H1 (cell line): ENCODE measurements around the gene COPS9. TPM values are rescaled to one million over a fixed set of nuclear protein-coding genes. Genes with fewer than 3 reads are reported as not detected.

ENCODE experiments used
- CTCF ChIA-PET: fragments of 300-600 bp; sonication (Branson Sonifier 250); formaldehyde crosslinking; loops from one replicate; lab custom pipeline; 2021; ENCODE audit not compliant: partially characterized antibody; lab: Charles Lee
- POLR2A ChIA-PET: fragments of 300-600 bp; sonication (Branson Sonifier 250); formaldehyde crosslinking; loops from one replicate; lab custom pipeline; 2021; ENCODE audit warnings: inconsistent platforms; ENCODE audit not compliant: partially characterized antibody; lab: Charles Lee
- DNase-seq, 2 experiments: peaks; one replicate each; pipeline versions ENCODE4 v3.0.0 to v3.0.0-alpha.2; 2010 to 2022; ENCODE audit warnings: low spot score in 2 of 2, low read depth in 1 of 2, mixed read lengths in 1 of 2
- FAIRE-seq: peaks from 2 replicates; lab custom pipeline; 2011; peaks lifted over from hg19 to GRCh38; lab: Jason Lieb, UNC
- H2AFZ ChIP-seq: 2 replicates; pipeline ENCODE4 v1.8.1; 2012; ENCODE audit warnings: low read length, inconsistent platforms
- H2AK5ac ChIP-seq: 2 replicates; pipeline ENCODE4 v1.6.1; 2013; ENCODE audit warnings: low read depth, low read length
- H2BK120ac ChIP-seq: replicated peaks from 2 replicates; pipeline ENCODE3; 2013; ENCODE audit warnings: low read depth, low read length, inconsistent platforms
- H2BK12ac ChIP-seq: 2 replicates; pipeline ENCODE4 v1.6.1; 2013; ENCODE audit warnings: low read depth, low read length
- H2BK15ac ChIP-seq: 2 replicates; pipeline ENCODE4 v1.6.1; 2013; ENCODE audit warnings: low read length
- H2BK20ac ChIP-seq: 2 replicates; pipeline ENCODE4 v1.6.1; 2013; ENCODE audit warnings: low read length
- H2BK5ac ChIP-seq: 2 replicates; pipeline ENCODE4 v1.6.1; 2013; ENCODE audit warnings: low read depth, low read length
- H3K14ac ChIP-seq: 2 replicates; pipeline ENCODE4 v1.6.1; 2013; ENCODE audit warnings: inconsistent platforms; ENCODE audit not compliant: insufficient read length
- H3K18ac ChIP-seq: 2 replicates; pipeline ENCODE4 v1.6.1; 2013; ENCODE audit warnings: low read length; ENCODE audit errors: extremely low read depth
- H3K23ac ChIP-seq: 2 replicates; pipeline ENCODE4 v1.6.1; 2013; ENCODE audit warnings: inconsistent platforms; ENCODE audit not compliant: insufficient read length
- H3K23me2 ChIP-seq: 2 replicates; pipeline ENCODE4 v1.6.1; 2013; ENCODE audit warnings: low read depth, low read length
- H3K27ac ChIP-seq: 2 replicates; pipeline ENCODE4 v1.6.1; 2011; ENCODE audit warnings: low read depth, low read length, inconsistent platforms
- H3K27me3 ChIP-seq, 4 experiments: replicated peaks in 1 of 4; 1 replicate in 1 of 4; 2 replicates in 3 of 4; pipeline versions ENCODE4 v1.6.1 to v1.8.1; 2011 to 2013; ENCODE audit warnings: low read length in 3 of 4, mild to moderate bottlenecking in 3 of 4, inconsistent platforms in 2 of 4, mixed read lengths in 2 of 4, moderate library complexity in 1 of 4; ENCODE audit not compliant: control insufficient read depth in 3 of 4, insufficient read depth in 3 of 4; ENCODE audit errors: extremely low read depth in 1 of 4
- H3K36me3 ChIP-seq, 4 experiments: 2 replicates each; pipeline versions ENCODE4 v1.6.1 to v1.8.1; 2011 to 2013; ENCODE audit warnings: mild to moderate bottlenecking in 4 of 4, low read length in 3 of 4, moderate library complexity in 2 of 4, control low read depth in 1 of 4, inconsistent platforms in 1 of 4; ENCODE audit not compliant: insufficient read depth in 4 of 4, control insufficient read depth in 2 of 4
- H3K4ac ChIP-seq: replicated peaks from 2 replicates; pipeline ENCODE3; 2013; ENCODE audit warnings: low read length, low read depth, mixed read lengths, inconsistent platforms; ENCODE audit not compliant: insufficient read length
- H3K4me1 ChIP-seq, 4 experiments: replicated peaks in 1 of 4; 1 replicate in 1 of 4; 2 replicates in 3 of 4; pipeline versions ENCODE4 v1.6.1 to v1.8.1; 2011 to 2013; ENCODE audit warnings: low read length in 3 of 4, inconsistent platforms in 2 of 4, mixed read lengths in 1 of 4; ENCODE audit not compliant: insufficient read depth in 4 of 4, control insufficient read depth in 3 of 4
- H3K4me2 ChIP-seq, 2 experiments: 2 replicates each; pipeline versions ENCODE4 v1.6.1 to v1.8.1; 2011 to 2013; ENCODE audit warnings: low read depth in 2 of 2, low read length in 2 of 2, control low read depth in 1 of 2, inconsistent platforms in 1 of 2, mild to moderate bottlenecking in 1 of 2; ENCODE audit not compliant: insufficient read depth in 1 of 2
- H3K4me3 ChIP-seq, 4 experiments: fragments of 200-600, 300-600 bp in 1 of 4; sonication (generic), shearing (Covaris generic), sonication (Bioruptor Twin) in 1 of 4; 2 replicates each; pipeline versions ENCODE4 v1.5.1 to v1.8.1; 2011 to 2016; ENCODE audit warnings: low read length in 4 of 4, low read depth in 3 of 4, control low read depth in 2 of 4, inconsistent platforms in 2 of 4, mild to moderate bottlenecking in 2 of 4, mixed read lengths in 1 of 4, moderate library complexity in 1 of 4; ENCODE audit not compliant: insufficient read depth in 2 of 4; ENCODE audit errors: extremely low read depth in 1 of 4
- H3K56ac ChIP-seq: replicated peaks from 2 replicates; pipeline ENCODE3; 2013; ENCODE audit warnings: low read depth, mild to moderate bottlenecking, mixed read lengths, low read length, inconsistent platforms; ENCODE audit not compliant: insufficient read length
- H3K79me1 ChIP-seq: 2 replicates; pipeline ENCODE4 v1.6.1; 2013; ENCODE audit warnings: low read depth, low read length, control low read depth
- H3K79me2 ChIP-seq, 2 experiments: 2 replicates each; pipeline versions ENCODE4 v1.6.1 to v1.8.1; 2012 to 2013; ENCODE audit warnings: low read length in 2 of 2, mild to moderate bottlenecking in 2 of 2, inconsistent platforms in 1 of 2; ENCODE audit not compliant: insufficient read depth in 2 of 2, control insufficient read depth in 1 of 2
- H3K9ac ChIP-seq, 4 experiments: replicated peaks in 1 of 4; 1 replicate in 1 of 4; 2 replicates in 3 of 4; pipeline versions ENCODE4 v1.6.1 to v1.8.1; 2011 to 2013; ENCODE audit warnings: low read depth in 3 of 4, low read length in 3 of 4, control low read depth in 2 of 4, mild to moderate bottlenecking in 2 of 4, moderate library complexity in 2 of 4, inconsistent platforms in 1 of 4; ENCODE audit errors: extremely low read depth in 1 of 4
- H3K9me3 ChIP-seq, 2 experiments: 2 replicates each; pipeline versions ENCODE4 v1.6.1 to v1.8.1; 2012 to 2013; ENCODE audit warnings: mild to moderate bottlenecking in 2 of 2, moderate library complexity in 2 of 2, control low read depth in 1 of 2, inconsistent platforms in 1 of 2, low read depth in 1 of 2, low read length in 1 of 2, mixed read lengths in 1 of 2; ENCODE audit not compliant: insufficient read depth in 2 of 2
- H4K20me1 ChIP-seq, 2 experiments: replicated peaks in 1 of 2; 2 replicates each; pipeline versions ENCODE3 to v1.8.1; 2011 to 2013; ENCODE audit warnings: inconsistent platforms in 2 of 2, low read length in 2 of 2, mild to moderate bottlenecking in 1 of 2; ENCODE audit not compliant: insufficient read depth in 2 of 2, control insufficient read depth in 1 of 2
- H4K5ac ChIP-seq: 2 replicates; pipeline ENCODE4 v1.6.1; 2013; ENCODE audit warnings: low read length, low read depth, mixed read lengths, inconsistent platforms; ENCODE audit not compliant: insufficient read length
- H4K8ac ChIP-seq: 2 replicates; pipeline ENCODE4 v1.8.0; 2013; ENCODE audit warnings: mild to moderate bottlenecking, moderate library complexity, low read length, inconsistent platforms; ENCODE audit not compliant: insufficient read depth; ENCODE audit errors: extremely low read depth
- H4K91ac ChIP-seq: replicated peaks from 2 replicates; pipeline ENCODE3; 2013; ENCODE audit warnings: low read length, mixed read lengths, inconsistent platforms; ENCODE audit not compliant: insufficient read length
- CTBP2 ChIP-seq: IDR thresholded peaks from 2 replicates; pipeline ENCODE4 v1.7.0; 2011; ENCODE audit warnings: borderline replicate concordance, mild to moderate bottlenecking, moderate library complexity, mixed read lengths, low read length; ENCODE audit not compliant: insufficient read depth, insufficient read length
- NRF1 ChIP-seq: IDR thresholded peaks from 2 replicates; pipeline ENCODE4 v1.6.1; 2011; ENCODE audit warnings: mild to moderate bottlenecking, low read depth, low read length, improper control_type of control experiment
- WGBS, 2 experiments: shearing (Covaris generic) in 1 of 2; methylation state at CpG; one replicate each; pipeline versions ENCODE4 v1.1.6 to v1.1.7; 2013 to 2015; ENCODE audit warnings: low lambda C conversion rate in 2 of 2, mixed read lengths in 2 of 2, inconsistent platforms in 1 of 2, low coverage in 1 of 2, missing lambda C conversion rate in 1 of 2; ENCODE audit not compliant: insufficient replicate concordance in 2 of 2, insufficient coverage in 1 of 2, insufficient read length in 1 of 2; ENCODE audit errors: extremely low coverage in 1 of 2, missing lambda C conversion rate in 1 of 2; 5-methylcytosine and 5-hydroxymethylcytosine counted together
- polyA plus RNA-seq, 7 experiments: library from polyadenylated mRNA; depleted of rRNA in 3 of 7; stranded (reverse) in 5 of 7; unstranded in 2 of 7; fragments of >200 nt in 5 of 7; fragments of 200-250 nt in 2 of 7; gene quantifications; 1 replicate in 5 of 7; 2 replicates in 1 of 7; 4 replicates in 1 of 7; pipeline versions ENCODE4 v1.2.1 to v1.2.3, GENCODE V29; 2011 to 2013; ENCODE audit warnings: missing spikeins in 2 of 7, mixed read lengths in 2 of 7
- total RNA-seq: library from RNA; stranded (reverse); fragmentation: NEBNext Ultra II Directional; extraction: Animal tissue kit (Norgen Biotek cat#: 25700); gene quantifications from 2 replicates; pipeline ENCODE4 v1.2.1, GENCODE V29; 2021

Gene COPS9
- total and polyA plus RNA-seq, 2 of the 8 experiments (the other 6 are each of a cell fraction or from before 2014, with no cell fraction given) = 154 to 234 TPM

DNA sequence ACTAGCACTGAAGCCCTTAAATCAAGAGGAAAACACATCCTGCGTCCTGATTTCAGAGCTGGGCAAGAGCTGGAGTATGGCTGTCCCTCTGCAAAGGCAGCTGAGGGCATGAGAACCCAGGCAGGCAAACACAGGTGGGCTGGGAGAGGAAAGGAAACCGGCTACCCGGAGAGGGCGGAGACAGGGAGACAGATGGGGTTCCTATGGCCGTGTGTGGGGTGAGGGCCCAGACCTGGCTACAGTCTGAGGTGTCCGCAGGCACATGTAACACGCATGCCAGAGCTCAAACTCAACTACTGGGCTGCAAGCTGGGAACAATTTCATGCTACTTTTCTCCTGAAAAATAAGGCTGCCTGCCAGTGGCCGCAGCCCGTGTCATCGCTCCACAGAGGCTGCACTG lies 2.7 kb downstream of the COPS9 start:
- Histone ChIP-seq H3K4me3 (no peak overlapping the region), H3K18ac (no peak overlapping the region), H4K20me1 (peaks cover 16% of the 10 kb centered on the region in 2 experiments), H3K9ac (no peak overlapping the region), H2BK15ac (no peak overlapping the region), H2AFZ (no peak overlapping the region), H2AK5ac (no peak overlapping the region), H3K9me3 (no peaks in the 10 kb centered on the region), H3K4me1 (peaks cover 0 to 11% (median 9%) of the 10 kb centered on the region in 4 experiments; a peak in 6 of 7 replicates), H2BK12ac (no peak overlapping the region), H3K4me2 (no peak overlapping the region), H3K23me2 (peaks cover 14% of the 10 kb centered on the region; the same call in 1 of the 2 replicates), H3K36me3 (peaks cover 19 to 48% (median 46%) of the 10 kb centered on the region in 4 experiments), H4K91ac (no peak overlapping the region), H2BK20ac (no peak overlapping the region), H3K79me2 (peaks cover 13 to 23% of the 10 kb centered on the region in 2 experiments), H3K56ac (no peak overlapping the region), H3K4ac (no peak overlapping the region), H3K79me1 (peaks cover 10% of the 10 kb centered on the region), H3K23ac (no peak overlapping the region), H3K27ac (no peak overlapping the region), H4K8ac (no peak overlapping the region), H4K5ac (no peak overlapping the region), H2BK5ac (no peak overlapping the region), H2BK120ac (no peak overlapping the region), H3K14ac (no peak overlapping the region), H3K27me3 (peaks cover 0 to 8% (median 6%) of the 10 kb centered on the region in 4 experiments; a peak in 5 of 7 replicates)
- TF ChIP-seq NRF1 = no peak
- no peak for TF ChIP-seq CTBP2
- WGBS, 2 experiments = 95% methylated on average over 10 of the region's 10 CpGs; no CpG with 5 or more reads in 1 of the 2 experiments
- ChIA-PET CTCF (interaction anchor here (1.0 to 1.8 kb wide), 3 partner anchors 10 to 67 kb away, joined by 3 to 9 read pairs (median 4); no protein-coding TSS in a partner anchor), POLR2A (interaction anchor here (1.3 kb wide), 1 partner anchor 10 kb away, joined by 4 read pairs; no protein-coding TSS in a partner anchor)
- DNase-seq (no peak), FAIRE-seq (no peak)
